Osteoblast (primary cell): ENCODE data around the gene ZNF135. TPM values are rescaled to one million over a fixed set of nuclear protein-coding genes. Genes with fewer than 3 reads are reported as not detected.

Experiments used
- DNase-seq: peaks from one replicate; pipeline ENCODE4 v3.0.0; 2011; ENCODE audit warnings: low spot score, mixed read lengths; ENCODE audit not compliant: insufficient read length; ENCODE audit errors: missing footprints
- H2AFZ ChIP-seq: 2 replicates; pipeline ENCODE4 v1.6.0; 2011; ENCODE audit warnings: mild to moderate bottlenecking, low read length
- H3K27ac ChIP-seq: 2 replicates; pipeline ENCODE4 v1.5.1; 2011; ENCODE audit warnings: mild to moderate bottlenecking, low read depth, low read length, moderate library complexity
- H3K27me3 ChIP-seq: 2 replicates; pipeline ENCODE4 v1.6.0; 2012; ENCODE audit warnings: mild to moderate bottlenecking, control low read depth, inconsistent platforms, low read length, moderate library complexity; ENCODE audit not compliant: insufficient read depth
- H3K36me3 ChIP-seq: 2 replicates; pipeline ENCODE4 v1.5.1; 2011; ENCODE audit warnings: mild to moderate bottlenecking, low read length, control low read depth, moderate library complexity; ENCODE audit not compliant: insufficient read depth
- H3K4me1 ChIP-seq: 2 replicates; pipeline ENCODE4 v1.5.1; 2011; ENCODE audit warnings: mild to moderate bottlenecking, low read length, control low read depth, moderate library complexity; ENCODE audit not compliant: insufficient read depth
- H3K4me2 ChIP-seq: 2 replicates; pipeline ENCODE4 v1.6.0; 2011; ENCODE audit warnings: mild to moderate bottlenecking, low read length; ENCODE audit not compliant: insufficient read depth
- H3K4me3 ChIP-seq: fragments of 200-600 bp; sonication (generic); 3 replicates; pipeline ENCODE4 v1.5.1; 2012; ENCODE audit warnings: mild to moderate bottlenecking, low read length, inconsistent platforms; ENCODE audit not compliant: insufficient read depth
- H3K79me2 ChIP-seq: 2 replicates; pipeline ENCODE4 v1.6.0; 2012; ENCODE audit warnings: mild to moderate bottlenecking, low read length, control low read depth, inconsistent platforms; ENCODE audit not compliant: insufficient read depth
- H3K9me3 ChIP-seq: 2 replicates; pipeline ENCODE4 v1.5.1; 2011; ENCODE audit warnings: low read depth, low read length, control low read depth
- H4K20me1 ChIP-seq: 2 replicates; pipeline ENCODE4 v1.6.0; 2012; ENCODE audit warnings: mild to moderate bottlenecking, low read length, control low read depth; ENCODE audit not compliant: insufficient read depth
- CTCF ChIP-seq: IDR thresholded peaks from 2 replicates; pipeline ENCODE4 v1.5.1; 2011; ENCODE audit warnings: mild to moderate bottlenecking, low read depth, low read length, moderate library complexity; ENCODE audit errors: extremely low read depth
- total RNA-seq: library from RNA; depleted of rRNA; stranded (reverse); fragments of >200 nt; gene quantifications from 2 replicates; pipeline ENCODE4 v1.2.3, GENCODE V29; 2012

ZNF135 gene
- total RNA-seq, 1 donor = 6.5 TPM

GRCh38 chr19:58117841-58118575 is 58.9 kb downstream of the ZNF135 start:
- H3K4me3 ChIP-seq = no peak overlapping the region
- peak; percentile 34 for DNase-seq
- TF ChIP-seq CTCF = no peak
- no peaks in the 10 kb centered on the region for H3K4me1 ChIP-seq
- no peak overlapping the region for H2AFZ ChIP-seq
- H3K27ac ChIP-seq = no peak overlapping the region
- no peak overlapping the region for H3K4me2 ChIP-seq
- no peaks in the 10 kb centered on the region for H3K79me2 ChIP-seq
- no peaks in the 10 kb centered on the region for H3K27me3 ChIP-seq
- no peaks in the 10 kb centered on the region for H3K36me3 ChIP-seq
- H3K9me3 ChIP-seq = peaks cover 30% of the 10 kb centered on the region
- no peaks in the 10 kb centered on the region for H4K20me1 ChIP-seq

- Histone ChIP-seq H3K36me3 (no peaks in the 10 kb centered on the region), H3K9me3 (peaks cover 31% of the 10 kb centered on the region)
- no peak for DNase-seq
Observed at GRCh38 chr19:58118979-58119733, 60.1 kb downstream of the ZNF135 start.

More at GRCh38 chr19:58118979-58119733, 60.1 kb downstream of the ZNF135 start:
- H3K4me3 ChIP-seq = no peak overlapping the region
- H3K27ac ChIP-seq = no peak overlapping the region
- no peaks in the 10 kb centered on the region for H3K4me1 ChIP-seq
- no peak for TF ChIP-seq CTCF
- H3K79me2 ChIP-seq = no peaks in the 10 kb centered on the region
- no peak overlapping the region for H2AFZ ChIP-seq
- no peak overlapping the region for H3K4me2 ChIP-seq
- H3K27me3 ChIP-seq = no peaks in the 10 kb centered on the region
- no peaks in the 10 kb centered on the region for H4K20me1 ChIP-seq

Other genes with a start within 250 kb of the ZNF135 start
- gene ZNF552, start 244.4 kb upstream of the ZNF135 start, total RNA-seq = 5.8 and 5.9 TPM in 2 replicates
- 21.2 and 24.2 TPM in 2 replicates for gene ZNF587B, start 229.0 kb upstream of the ZNF135 start, total RNA-seq
- gene ZNF587, start 209.4 kb upstream of the ZNF135 start, total RNA-seq = 21.8 and 26.4 TPM in 2 replicates
- gene ZNF814, start 170.2 kb upstream of the ZNF135 start, total RNA-seq = 12.7 and 15.9 TPM in 2 replicates
- gene ZNF417, start 142.7 kb upstream of the ZNF135 start, total RNA-seq = 20.6 TPM in 2 replicates
- 4.7 and 5.1 TPM in 2 replicates for gene ZNF418, start 123.9 kb upstream of the ZNF135 start, total RNA-seq
- 5.8 and 5.9 TPM in 2 replicates for gene ZNF256, start 111.6 kb upstream of the ZNF135 start, total RNA-seq
- gene C19orf18, start 84.7 kb upstream of the ZNF135 start, total RNA-seq = 0.36 TPM in 1 of 2 replicates, not detected in the other
- gene ZNF606, start 56.5 kb upstream of the ZNF135 start, total RNA-seq = 16.3 and 17.4 TPM in 2 replicates
- 0.36 TPM in 1 of 2 replicates, not detected in the other for gene ZSCAN1, start 25.3 kb upstream of the ZNF135 start, total RNA-seq
- gene ZSCAN18, start 38.9 kb downstream of the ZNF135 start, total RNA-seq = 49.8 and 60.4 TPM in 2 replicates
- gene ZNF329, start 91.5 kb downstream of the ZNF135 start, total RNA-seq = 11.9 and 12.7 TPM in 2 replicates
- 10.9 and 11.2 TPM in 2 replicates for gene ZNF274, start 123.8 kb downstream of the ZNF135 start, total RNA-seq
- gene ZNF544, start 169.6 kb downstream of the ZNF135 start, total RNA-seq = 22.1 and 32.9 TPM in 2 replicates
- gene ZNF8, start 219.7 kb downstream of the ZNF135 start, total RNA-seq = 8.7 and 8.8 TPM in 2 replicates
- 23.9 and 29.3 TPM in 2 replicates for gene ERVK3-1, start 246.1 kb downstream of the ZNF135 start, total RNA-seq